Stomach (tissue), 9 donors: ENCODE measurements around the gene FETUB. TPM values are rescaled to one million over a fixed set of nuclear protein-coding genes. Genes with fewer than 3 reads are reported as not detected.

ENCODE experiments used
- DNase-seq, 2 donors: peaks; one replicate each; pipeline versions ENCODE4 v3.0.0 to v3.0.0-alpha.2; 2013 to 2019
- H3K27ac ChIP-seq, 5 donors: fragments of 200-600 bp in 4 of 5; sonication (generic) in 4 of 5; one replicate each; pipeline ENCODE4 v1.5.1; 2013 to 2019; ENCODE audit warnings: mild to moderate bottlenecking in 1 of 5, moderate library complexity in 1 of 5
- H3K27me3 ChIP-seq, 3 donors: fragments of 200-600 bp; sonication (generic); one replicate each; pipeline ENCODE4 v1.5.1; 2017 to 2019; ENCODE audit warnings: mixed run types in 1 of 3
- H3K36me3 ChIP-seq, 4 donors: fragments of 200-600 bp; sonication (generic); 1 replicate in 3 of 4; 2 replicates in 1 of 4; pipeline ENCODE4 v1.5.1; 2016 to 2019
- H3K4me1 ChIP-seq, 4 donors: fragments of 200-600 bp; sonication (generic); one replicate each; pipeline ENCODE4 v1.5.1; 2016 to 2019
- H3K4me3 ChIP-seq, 4 donors: fragments of 200-600 bp; sonication (generic) in 3 of 4; one replicate each; pipeline ENCODE4 v1.5.1; 2016 to 2019; ENCODE audit warnings: mild to moderate bottlenecking in 1 of 4
- H3K9me3 ChIP-seq, 4 donors: fragments of 200-600 bp; sonication (generic); one replicate each; pipeline ENCODE4 v1.5.1; 2016 to 2019
- CTCF ChIP-seq, 7 experiments: fragments of 450-650 bp in 4 of 7; fragments of 200-600 bp in 3 of 7; sonication (generic) in 3 of 7; IDR thresholded peaks; one replicate each; pipeline ENCODE4 v1.5.1; 2016 to 2019; ENCODE audit warnings: antibody characterized with exemption in 7 of 7, control low read depth in 2 of 7, mild to moderate bottlenecking in 1 of 7
- EP300 ChIP-seq: sonication (generic); formaldehyde crosslinking; IDR thresholded peaks from one replicate; pipeline ENCODE4 v1.6.1; 2017; ENCODE audit warnings: antibody characterized with exemption
- POLR2A ChIP-seq, 4 donors: fragments of 450-650 bp; IDR thresholded peaks; one replicate each; pipeline ENCODE4 v1.6.1; 2016; ENCODE audit warnings: antibody characterized with exemption in 4 of 4, control low read depth in 2 of 4, mild to moderate bottlenecking in 1 of 4, moderate library complexity in 1 of 4
- POLR2AphosphoS5 ChIP-seq, 3 donors: sonication (generic); formaldehyde crosslinking; IDR thresholded peaks; one replicate each; pipeline ENCODE4 v1.6.1; 2016; ENCODE audit warnings: antibody characterized with exemption in 3 of 3
- WGBS, 5 donors: extraction: QIAGEN DNeasy Blood & Tissue Kit in 3 of 5; methylation state at CpG; one replicate each; pipeline versions ENCODE4 v1.1.5 to v1.1.7; 2013 to 2018; 5-methylcytosine and 5-hydroxymethylcytosine counted together
- intact Hi-C: fragments of 100-400 bp; cut with DNase I; formaldehyde crosslinking; loops from one replicate; pipeline ENCODE4 v1.15.1; 2023; ENCODE audit warnings: low total_unique reads
- polyA plus RNA-seq, 3 donors: library from polyadenylated mRNA; stranded (reverse); fragments of 200-250 nt; gene quantifications; one replicate each; pipeline ENCODE4 v1.2.3, GENCODE V29; 2013
- total RNA-seq, 5 donors: library from RNA; depleted of rRNA; stranded (reverse); fragments of >200 nt; gene quantifications; one replicate each; pipeline versions ENCODE4 v1.1.0 to v1.2.3, GENCODE V29; 2014 to 2016
- donor health status: healthy with polysubstance abuse.
- donor health status: Bipolar disorder and iron deficiency.
- donor health status: healthy.

The FETUB gene
- total and polyA plus RNA-seq, 8 donors, result 0.63 TPM; not detected in 7

DNA sequence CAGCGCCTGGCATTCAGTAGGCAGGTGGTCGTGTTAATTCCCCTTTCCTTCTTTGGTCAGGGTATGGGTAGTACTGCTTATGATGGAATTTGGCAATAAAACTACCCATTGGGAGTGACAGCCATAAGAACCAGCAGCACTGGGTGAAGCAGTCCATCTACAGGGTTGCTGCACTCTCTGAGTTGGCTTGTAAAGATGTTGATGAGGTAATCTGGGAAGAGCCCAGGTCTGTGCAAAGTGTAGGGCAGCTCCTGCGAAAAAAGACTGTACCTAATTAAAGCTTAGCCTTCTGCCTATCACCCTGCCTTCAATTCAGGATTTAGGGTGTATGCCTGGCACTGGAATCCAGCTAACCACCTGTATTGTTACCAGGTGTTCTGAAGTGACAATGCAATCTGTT, 4.7 kb upstream of the FETUB start:
- intact Hi-C loops, result no loop called here
- Histone ChIP-seq H3K9me3 (no peaks in the 10 kb centered on the region), H3K36me3 (no peaks in the 10 kb centered on the region), H3K27ac (no peak overlapping the region), H3K4me1 (no peaks in the 10 kb centered on the region), H3K4me3 (no peak overlapping the region), H3K27me3 (peaks cover 0 to 8% (median 0%) of the 10 kb centered on the region in 3 donors)
- WGBS, 5 donors, result 78 to 91% (median 86%) methylated on average over 3 of the region's 3 CpGs
- no peak for TF ChIP-seq POLR2AphosphoS5 (IDR thresholded peaks at IDR 0.05)
- no peak for TF ChIP-seq EP300
- no peak for TF ChIP-seq POLR2A (IDR thresholded peaks at IDR 0.05)
- TF ChIP-seq CTCF (IDR thresholded peaks at IDR 0.05), result no peak
- DNase-seq, result no peak

GRCh38 chr3:186636536-186636935, 3.7 kb upstream of the FETUB start:
- no peak overlapping the region for H3K27ac ChIP-seq
- H3K9me3 ChIP-seq, result no peaks in the 10 kb centered on the region
- no peak for TF ChIP-seq POLR2AphosphoS5 (IDR thresholded peaks at IDR 0.05)
- no peak for DNase-seq
- peaks cover 0 to 8% (median 0%) of the 10 kb centered on the region in 3 donors for H3K27me3 ChIP-seq
- no peak overlapping the region for H3K4me3 ChIP-seq
- H3K36me3 ChIP-seq, result no peaks in the 10 kb centered on the region
- H3K4me1 ChIP-seq, result no peaks in the 10 kb centered on the region
- 76 to 88% (median 86%) methylated on average over 7 of the region's 7 CpGs for WGBS, 5 donors
- intact Hi-C loops, result no loop called here

GRCh38 chr3:186637686-186638085, 2.5 kb upstream of the FETUB start:
- H3K4me3 ChIP-seq, result no peak overlapping the region
- H3K9me3 ChIP-seq, result no peaks in the 10 kb centered on the region
- no peaks in the 10 kb centered on the region for H3K4me1 ChIP-seq
- 65 to 75% (median 72%) methylated on average over 3 of the region's 3 CpGs for WGBS, 5 donors
- TF ChIP-seq POLR2A (IDR thresholded peaks at IDR 0.05), result no peak
- TF ChIP-seq CTCF (IDR thresholded peaks at IDR 0.05), result no peak
- no peak for TF ChIP-seq POLR2AphosphoS5 (IDR thresholded peaks at IDR 0.05)
- no peak for TF ChIP-seq EP300
- intact Hi-C loops, result no loop called here
- H3K27me3 ChIP-seq, result peaks cover 0 to 8% (median 0%) of the 10 kb centered on the region in 3 donors
- H3K27ac ChIP-seq, result no peak overlapping the region
- no peak for DNase-seq
- H3K36me3 ChIP-seq, result no peaks in the 10 kb centered on the region

DNA sequence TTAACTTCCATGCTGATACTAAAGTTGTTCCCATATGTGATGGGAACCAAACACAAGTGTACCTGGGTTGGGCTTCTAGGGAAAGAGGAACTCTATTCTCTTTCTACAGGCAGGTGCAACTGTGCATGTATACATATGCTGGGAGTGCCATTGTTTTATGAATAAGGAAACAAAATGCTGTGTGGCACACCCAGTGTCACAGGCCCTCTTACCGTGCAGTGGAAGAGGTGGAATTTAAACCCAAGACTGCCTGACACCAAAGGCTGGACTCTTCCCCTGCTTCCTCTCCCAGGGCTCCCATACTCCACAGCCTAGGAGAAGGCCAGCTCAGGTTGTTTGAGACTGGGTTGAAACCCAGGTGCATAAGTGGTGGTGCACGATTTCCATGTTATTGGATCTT, 1.9 kb upstream of the FETUB start:
- Histone ChIP-seq H3K27me3 (peaks cover 0 to 14% (median 0%) of the 10 kb centered on the region in 3 donors), H3K9me3 (no peaks in the 10 kb centered on the region), H3K27ac (no peak overlapping the region), H3K4me3 (no peak overlapping the region), H3K36me3 (no peaks in the 10 kb centered on the region), H3K4me1 (no peaks in the 10 kb centered on the region)
- WGBS, 5 donors, result 55 to 79% (median 62%) methylated on average over 2 of the region's 2 CpGs
- DNase-seq, result no peak
- intact Hi-C loops, result no loop called here
- TF ChIP-seq EP300 (no peak), CTCF (IDR thresholded peaks at IDR 0.05) (no peak), POLR2AphosphoS5 (IDR thresholded peaks at IDR 0.05) (no peak), POLR2A (IDR thresholded peaks at IDR 0.05) (no peak)

DNA sequence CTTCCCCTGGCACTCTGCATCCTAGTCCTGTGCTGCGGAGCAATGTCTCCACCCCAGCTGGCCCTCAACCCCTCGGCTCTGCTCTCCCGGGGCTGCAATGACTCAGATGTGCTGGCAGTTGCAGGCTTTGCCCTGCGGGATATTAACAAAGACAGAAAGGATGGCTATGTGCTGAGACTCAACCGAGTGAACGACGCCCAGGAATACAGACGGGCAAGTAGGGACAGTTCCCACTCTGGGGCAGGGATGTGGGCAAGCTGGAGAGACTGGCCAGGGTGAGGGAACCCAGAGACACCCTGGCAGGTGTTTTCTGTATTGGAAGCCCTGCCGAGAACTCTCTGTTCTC, 247 bp downstream of the FETUB start:
- WGBS, 5 donors, result 55 to 71% (median 65%) methylated on average over 9 of the region's 9 CpGs
- intact Hi-C loops, result no loop called here
- no peak for DNase-seq
- Histone ChIP-seq H3K9me3 (no peaks in the 10 kb centered on the region), H3K27ac (no peak overlapping the region), H3K36me3 (no peaks in the 10 kb centered on the region), H3K27me3 (peaks cover 0 to 15% (median 0%) of the 10 kb centered on the region in 3 donors), H3K4me1 (no peaks in the 10 kb centered on the region), H3K4me3 (no peak overlapping the region)
- no peak for TF ChIP-seq EP300
- TF ChIP-seq CTCF (IDR thresholded peaks at IDR 0.05), result no peak
- TF ChIP-seq POLR2AphosphoS5 (IDR thresholded peaks at IDR 0.05), result no peak
- TF ChIP-seq POLR2A (IDR thresholded peaks at IDR 0.05), result no peak
